Mucosa of rectum (tissue), 2 donors: ENCODE measurements around the gene TRMO.

ENCODE experiments used
- H3K27ac ChIP-seq, 2 donors: one replicate each; pipeline ENCODE4 v1.7.0; 2013; ENCODE audit warnings: inconsistent platforms in 2 of 2, low read depth in 2 of 2, low read length in 2 of 2
- H3K27me3 ChIP-seq, 2 donors: one replicate each; pipeline ENCODE4 v1.7.0; 2013; ENCODE audit warnings: low read length in 2 of 2; ENCODE audit not compliant: control insufficient read depth in 2 of 2, insufficient read depth in 2 of 2
- H3K36me3 ChIP-seq, 2 donors: one replicate each; pipeline ENCODE4 v1.7.0; 2013; ENCODE audit warnings: low read length in 2 of 2; ENCODE audit not compliant: control insufficient read depth in 2 of 2, insufficient read depth in 2 of 2
- H3K4me1 ChIP-seq, 2 donors: one replicate each; pipeline ENCODE4 v1.7.0; 2013; ENCODE audit warnings: low read length in 2 of 2, mild to moderate bottlenecking in 1 of 2; ENCODE audit not compliant: control insufficient read depth in 2 of 2, insufficient read depth in 2 of 2
- H3K4me3 ChIP-seq, 2 donors: one replicate each; pipeline ENCODE4 v1.7.0; 2013; ENCODE audit warnings: low read length in 2 of 2
- H3K9ac ChIP-seq, 2 donors: one replicate each; pipeline ENCODE4 v1.7.0; 2013; ENCODE audit warnings: low read length in 2 of 2, low read depth in 1 of 2, mild to moderate bottlenecking in 1 of 2
- H3K9me3 ChIP-seq, 2 donors: one replicate each; pipeline ENCODE4 v1.7.0; 2013; ENCODE audit warnings: low read length in 2 of 2; ENCODE audit not compliant: control insufficient read depth in 2 of 2
- donor health status: healthy.
- donor health status: Normal muscosa, but diverticular disease.

Gene TRMO

GRCh38 chr9:97925497-97926334, 3.4 kb upstream of the TRMO start:
- Histone ChIP-seq H3K36me3 (no peaks in the 10 kb centered on the region), H3K4me1 (peaks cover 6 to 9% of the 10 kb centered on the region in 2 donors), H3K9me3 (no peaks in the 10 kb centered on the region), H3K4me3 (no peak overlapping the region), H3K27ac (no peak overlapping the region), H3K9ac (no peak overlapping the region), H3K27me3 (peaks cover 2 to 4% of the 10 kb centered on the region in 2 donors)

- Histone ChIP-seq H3K9ac (no peak overlapping the region), H3K27me3 (peaks cover 2 to 4% of the 10 kb centered on the region in 2 donors), H3K27ac (no peak overlapping the region), H3K36me3 (no peaks in the 10 kb centered on the region), H3K4me3 (no peak overlapping the region), H3K9me3 (no peaks in the 10 kb centered on the region), H3K4me1 (peaks cover 6 to 9% of the 10 kb centered on the region in 2 donors)
These were observed 2.1 kb upstream of the TRMO start for GRCh38 chr9:97924386-97924785.

GRCh38 chr9:97923529-97924108, 1.3 kb upstream of the TRMO start:
- Histone ChIP-seq H3K27me3 (peaks cover 2% of the 10 kb centered on the region in 2 donors), H3K9ac (peak overlapping the region in 1 of 2 donors; percentile 78), H3K27ac (peak overlapping the region in 1 of 2 donors; percentile 28), H3K9me3 (no peaks in the 10 kb centered on the region), H3K4me3 (peak overlapping the region; percentile 45 to 55), H3K36me3 (no peaks in the 10 kb centered on the region), H3K4me1 (peaks cover 6 to 9% of the 10 kb centered on the region in 2 donors)

GRCh38 chr9:97919217-97919813, 3.0 kb downstream of the TRMO start:
- no peaks in the 10 kb centered on the region for H3K9me3 ChIP-seq
- peaks cover 6 to 9% of the 10 kb centered on the region in 2 donors for H3K4me1 ChIP-seq
- peaks cover 2 to 9% of the 10 kb centered on the region in 2 donors for H3K36me3 ChIP-seq
- H3K27me3 ChIP-seq, result no peaks in the 10 kb centered on the region
- H3K4me3 ChIP-seq, result no peak overlapping the region
- H3K27ac ChIP-seq, result peak overlapping the region in 1 of 2 donors; percentile 20
- no peak overlapping the region for H3K9ac ChIP-seq

- H3K4me3 ChIP-seq, result no peak overlapping the region
- H3K4me1 ChIP-seq, result peaks cover 6 to 9% of the 10 kb centered on the region in 2 donors
- H3K27me3 ChIP-seq, result no peaks in the 10 kb centered on the region
- H3K27ac ChIP-seq, result peak overlapping the region in 1 of 2 donors; percentile 20
- no peak overlapping the region for H3K9ac ChIP-seq
- no peaks in the 10 kb centered on the region for H3K9me3 ChIP-seq
- peaks cover 2 to 16% of the 10 kb centered on the region in 2 donors for H3K36me3 ChIP-seq
These were observed 3.7 kb downstream of the TRMO start for GRCh38 chr9:97918611-97919010.

GRCh38 chr9:97911970-97912369, 10.3 kb downstream of the TRMO start:
- Histone ChIP-seq H3K36me3 (peaks cover 44 to 56% of the 10 kb centered on the region in 2 donors), H3K4me1 (peaks cover 0 to 8% of the 10 kb centered on the region in 2 donors), H3K4me3 (no peak overlapping the region), H3K9ac (no peak overlapping the region), H3K27me3 (no peaks in the 10 kb centered on the region), H3K9me3 (no peaks in the 10 kb centered on the region), H3K27ac (peak overlapping the region in 1 of 2 donors; percentile 19)

GRCh38 chr9:97911528-97911927, 10.8 kb downstream of the TRMO start:
- peaks cover 0 to 8% of the 10 kb centered on the region in 2 donors for H3K4me1 ChIP-seq
- H3K9me3 ChIP-seq, result no peaks in the 10 kb centered on the region

GRCh38 chr9:97910357-97910756, 11.9 kb downstream of the TRMO start:
- no peak overlapping the region for H3K9ac ChIP-seq
- H3K36me3 ChIP-seq, result peaks cover 42 to 50% of the 10 kb centered on the region in 2 donors
- peak overlapping the region in 1 of 2 donors; percentile 11 for H3K27ac ChIP-seq
- peaks cover 0 to 12% of the 10 kb centered on the region in 2 donors for H3K4me1 ChIP-seq
- no peaks in the 10 kb centered on the region for H3K27me3 ChIP-seq
- H3K4me3 ChIP-seq, result no peak overlapping the region
- no peaks in the 10 kb centered on the region for H3K9me3 ChIP-seq

More at GRCh38 chr9:97911528-97911927, 10.8 kb downstream of the TRMO start:
- H3K27ac ChIP-seq, result no peak overlapping the region
- no peak overlapping the region for H3K9ac ChIP-seq
- H3K4me3 ChIP-seq, result no peak overlapping the region
- peaks cover 42 to 56% of the 10 kb centered on the region in 2 donors for H3K36me3 ChIP-seq
- no peaks in the 10 kb centered on the region for H3K27me3 ChIP-seq

- H3K27me3 ChIP-seq, result no peaks in the 10 kb centered on the region
- H3K9ac ChIP-seq, result no peak overlapping the region
- H3K4me1 ChIP-seq, result peaks cover 0 to 12% of the 10 kb centered on the region in 2 donors
- no peak overlapping the region for H3K4me3 ChIP-seq
- no peaks in the 10 kb centered on the region for H3K9me3 ChIP-seq
- no peak overlapping the region for H3K27ac ChIP-seq
- H3K36me3 ChIP-seq, result peaks cover 43 to 46% of the 10 kb centered on the region in 2 donors
These were observed 13.6 kb downstream of the TRMO start for GRCh38 chr9:97908705-97909104.

- no peak overlapping the region for H3K4me3 ChIP-seq
- H3K9ac ChIP-seq, result no peak overlapping the region
- H3K4me1 ChIP-seq, result peaks cover 0 to 12% of the 10 kb centered on the region in 2 donors
- H3K9me3 ChIP-seq, result no peaks in the 10 kb centered on the region
- no peaks in the 10 kb centered on the region for H3K27me3 ChIP-seq
- peak overlapping the region in 1 of 2 donors; percentile 65 for H3K27ac ChIP-seq
- H3K36me3 ChIP-seq, result peaks cover 38 to 41% of the 10 kb centered on the region in 2 donors
These were observed 14.7 kb downstream of the TRMO start for GRCh38 chr9:97907632-97908031.
